OCI-M2 (cell line): ENCODE data around the gene GRAP2.
"Not testable (repeated sequence)": the region's sequence is repeated elsewhere in the genome, so short reads cannot be mapped to it uniquely, and the experiment has no call there.

Experiments used
- DNase-seq: peaks from one replicate; lab custom pipeline; 2025; ENCODE audit not compliant: unreplicated experiment; lab: John Stamatoyannopoulos, UW

The GRAP2 gene

GRCh38 chr22:39900306-39901227, at the start of gene GRAP2:
TSS of gene GRAP2 (plus strand) at chr22:39901084. CDS start at chr22:39947107, 46,023 bp downstream.
- no peak for DNase-seq

- no peak for DNase-seq
Measured at GRCh38 chr22:39851606-39852315, 49.1 kb upstream of the GRAP2 start.

DNA sequence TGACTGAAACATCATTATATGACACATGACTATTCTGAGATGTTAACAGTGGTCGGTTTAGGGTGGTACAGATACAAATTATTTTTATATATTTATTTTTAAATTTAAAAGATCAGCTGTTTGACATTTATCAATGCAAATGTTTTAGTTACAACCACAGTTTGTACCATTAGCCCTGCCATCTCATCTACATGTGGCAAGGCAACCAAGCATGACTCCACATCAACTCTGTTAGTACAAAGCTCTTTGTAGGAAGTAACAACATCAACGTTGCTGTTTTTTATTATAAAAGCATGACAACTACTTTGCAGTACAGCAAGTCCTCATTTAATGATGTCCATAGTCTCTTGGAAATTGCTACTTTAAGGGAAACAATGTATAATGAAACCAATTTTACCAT, 48.1 kb upstream of the GRAP2 start:
- DNase-seq = no peak

GRCh38 chr22:39856588-39856987, 44.3 kb upstream of the GRAP2 start:
- no peak for DNase-seq

DNA sequence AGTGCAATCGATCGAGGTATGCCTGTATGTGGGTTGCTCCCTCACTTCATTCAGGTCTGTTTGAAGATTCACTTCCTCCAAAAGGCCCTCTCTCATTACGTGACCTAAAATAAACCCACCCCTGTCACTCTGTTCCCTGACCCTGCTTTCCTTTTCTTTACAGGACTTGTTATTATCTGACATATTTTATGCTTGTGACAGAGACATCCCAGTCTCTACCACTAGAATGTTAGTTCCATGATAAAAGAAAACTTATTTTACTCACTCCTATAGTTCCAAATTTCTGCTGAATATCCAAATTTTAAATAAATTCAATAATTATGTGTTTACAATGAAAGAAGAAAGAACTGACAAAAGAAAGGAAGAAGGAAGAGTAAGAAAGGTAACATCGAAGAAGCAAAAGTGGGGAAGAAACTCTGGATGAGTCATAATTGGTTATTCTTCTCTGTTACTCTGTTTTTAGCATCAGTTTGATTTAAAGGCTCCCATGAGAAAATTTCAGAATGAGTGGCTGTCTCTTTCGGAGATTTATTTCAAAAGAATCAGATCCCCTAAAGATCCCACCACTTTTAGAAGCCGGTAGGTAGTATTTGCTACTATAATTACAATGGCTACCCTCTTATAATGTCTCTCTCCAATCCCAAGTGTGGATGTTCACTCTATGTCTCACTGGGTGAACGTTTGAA, 40.8 kb upstream of the GRAP2 start:
- no peak for DNase-seq

- DNase-seq = no peak
Measured at GRCh38 chr22:39868741-39869140, 32.1 kb upstream of the GRAP2 start.

DNA sequence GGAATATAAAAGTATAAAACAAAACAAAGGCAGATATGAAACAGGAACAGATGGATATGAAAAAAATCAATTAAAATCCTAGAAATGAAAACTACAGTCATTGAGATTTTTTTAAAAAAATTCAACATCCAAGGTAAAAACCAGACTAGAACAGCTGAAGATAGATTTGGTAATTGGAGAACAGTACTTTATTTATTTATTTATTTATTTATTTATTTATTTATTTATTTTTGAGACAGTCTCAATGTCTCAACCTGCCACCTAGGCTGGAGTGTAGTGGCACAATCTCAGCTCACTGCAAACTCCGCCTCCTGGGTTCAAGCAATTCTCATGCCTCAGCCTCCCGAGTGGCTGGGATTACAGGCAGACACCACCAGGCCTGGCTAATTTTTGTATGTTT, 31.1 kb upstream of the GRAP2 start:
- DNase-seq = not testable (repeated sequence)

DNA sequence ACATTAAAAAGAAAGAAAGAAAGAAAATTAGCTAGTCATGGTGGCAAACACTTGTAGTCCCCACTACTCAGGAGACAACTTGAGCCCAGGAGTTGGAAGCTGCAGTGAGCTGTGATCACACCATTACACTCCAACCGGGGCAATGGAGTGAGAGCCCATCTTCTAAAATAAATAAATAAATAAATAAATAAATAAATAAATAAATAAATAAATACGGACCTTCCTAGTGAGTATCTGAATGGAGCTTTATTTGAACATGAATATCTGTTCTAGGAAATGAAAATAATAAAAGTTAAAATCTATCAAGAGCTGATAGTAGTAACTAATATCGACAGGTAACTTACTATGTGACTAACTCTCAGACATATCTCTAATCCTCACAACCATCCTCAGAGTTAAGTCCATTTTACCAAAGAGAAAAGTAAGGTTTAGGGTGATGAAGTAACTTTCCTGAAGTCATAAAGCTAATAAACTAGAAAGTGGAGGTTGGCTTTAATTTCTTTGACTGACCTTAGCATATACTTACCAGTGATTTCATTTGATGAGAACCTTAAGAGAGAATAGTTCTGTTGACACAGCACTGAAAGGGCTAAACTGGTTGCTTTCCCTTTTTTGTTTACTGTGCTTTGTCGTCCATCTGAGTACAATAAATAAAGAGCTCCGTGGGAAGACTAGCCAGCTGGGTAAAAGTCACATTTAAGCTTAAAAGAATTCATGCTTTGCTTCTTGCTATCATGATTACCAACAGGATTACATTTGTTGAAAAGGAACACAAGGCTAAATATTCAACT, 29.7 kb upstream of the GRAP2 start:
- no peak for DNase-seq

DNA sequence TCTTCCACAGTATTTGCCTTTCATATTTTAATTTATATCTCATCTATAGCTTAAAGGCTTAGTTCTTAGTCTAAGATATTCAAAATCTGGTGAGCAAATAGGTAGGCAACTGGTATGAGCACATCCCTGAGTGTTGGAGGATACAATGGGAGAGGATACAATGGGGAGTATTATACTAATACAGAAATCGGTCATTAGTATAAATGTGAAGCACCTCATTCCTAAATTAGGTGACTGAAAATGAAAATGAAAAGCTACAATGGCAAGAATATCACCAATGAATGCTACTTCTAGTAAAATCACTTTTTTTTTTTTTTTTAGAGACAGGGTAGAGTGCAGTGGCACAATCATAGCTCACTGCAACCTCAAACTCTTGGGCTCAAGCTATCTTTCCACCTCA, 28.3 kb upstream of the GRAP2 start:
- DNase-seq = no peak

- no peak for DNase-seq
Measured at GRCh38 chr22:39873965-39874364, 26.9 kb upstream of the GRAP2 start.

DNA sequence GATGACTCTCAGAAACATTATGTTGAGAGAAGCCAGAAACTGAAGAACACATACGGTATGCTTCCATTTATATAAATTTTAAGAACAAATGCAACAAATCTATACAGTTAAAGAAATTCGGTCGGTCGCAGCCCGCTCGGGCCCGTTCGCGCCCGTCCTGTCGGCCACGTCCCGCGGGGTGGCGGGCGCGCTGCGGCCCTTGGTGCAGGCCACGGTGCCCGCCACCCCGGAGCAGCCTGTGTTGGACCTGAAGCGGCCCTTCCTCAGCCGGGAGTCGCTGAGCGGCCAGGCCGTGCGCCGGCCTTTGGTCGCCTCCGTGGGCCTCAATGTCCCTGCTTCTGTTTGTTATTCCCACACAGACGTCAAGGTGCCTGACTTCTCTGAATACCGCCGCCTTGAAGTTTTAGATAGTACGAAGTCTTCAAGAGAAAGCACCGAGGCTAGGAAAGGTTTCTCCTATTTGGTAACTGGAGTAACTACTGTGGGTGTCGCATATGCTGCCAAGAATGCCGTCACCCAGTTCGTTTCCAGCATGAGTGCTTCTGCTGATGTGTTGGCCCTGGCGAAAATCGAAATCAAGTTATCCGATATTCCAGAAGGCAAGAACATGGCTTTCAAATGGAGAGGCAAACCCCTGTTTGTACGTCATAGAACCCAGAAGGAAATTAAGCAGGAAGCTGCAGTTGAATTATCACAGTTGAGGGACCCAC, 25.6 kb upstream of the GRAP2 start:
- DNase-seq = not testable (repeated sequence)

- no peak for DNase-seq
Measured at GRCh38 chr22:39877079-39877845, 23.6 kb upstream of the GRAP2 start.

DNA sequence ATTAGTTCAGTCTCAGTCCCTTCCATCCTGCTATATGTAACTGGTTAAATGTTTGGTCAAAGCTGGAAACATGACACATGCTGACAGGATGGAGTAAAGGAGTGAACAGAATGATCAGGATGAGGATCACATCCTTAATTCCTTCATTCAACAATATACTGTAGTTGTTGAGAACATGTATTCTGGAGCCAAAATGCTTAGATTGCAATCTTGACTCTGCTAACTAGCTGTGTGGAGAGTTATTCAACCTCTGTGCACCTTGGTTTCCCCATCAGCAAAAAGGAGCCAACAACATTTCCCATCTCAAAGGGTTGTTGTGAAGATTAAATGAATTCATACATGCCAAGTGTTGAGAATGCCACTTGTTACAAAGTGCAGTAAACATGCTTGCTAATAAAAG, 20.2 kb upstream of the GRAP2 start:
- no peak for DNase-seq

DNA sequence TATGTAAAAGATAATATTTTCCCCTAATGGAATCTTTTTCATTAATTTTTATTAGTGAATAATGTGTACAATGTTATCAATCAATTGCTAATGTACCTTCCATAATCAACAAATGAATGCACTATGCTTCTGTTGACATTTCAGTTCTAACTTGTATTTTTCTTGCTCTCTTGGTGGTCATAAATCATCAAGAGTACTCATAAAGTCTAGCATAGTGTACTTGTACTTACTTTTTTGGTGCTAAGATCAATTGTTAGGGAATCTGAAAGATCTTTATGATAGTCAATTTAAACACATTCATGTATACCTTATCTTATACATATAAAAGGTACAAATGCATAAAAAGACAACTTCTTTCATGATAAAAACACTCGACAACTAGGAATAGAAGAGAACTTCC, 17.8 kb upstream of the GRAP2 start:
- no peak for DNase-seq

GRCh38 chr22:39889924-39890323, 11.0 kb upstream of the GRAP2 start:
- not testable (repeated sequence) for DNase-seq

DNA sequence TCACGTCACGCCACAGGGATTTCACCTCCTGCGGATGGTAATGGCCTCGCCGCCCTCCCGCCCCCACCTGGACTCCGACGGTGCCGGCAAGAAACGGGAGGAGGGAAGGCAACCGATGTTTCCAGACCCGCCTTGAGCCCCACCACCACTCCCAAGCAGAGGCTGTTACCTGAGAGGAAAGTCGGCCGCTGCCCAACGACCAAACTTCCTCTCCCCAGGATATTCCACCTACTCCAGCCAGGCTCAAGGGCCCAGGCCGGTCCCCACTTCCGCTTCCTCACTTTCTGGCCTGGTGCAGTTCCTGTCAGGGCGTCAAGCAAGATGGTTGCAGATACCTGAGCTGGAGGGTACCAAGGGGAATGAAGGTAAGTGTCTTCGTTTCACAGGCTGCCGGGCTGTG, 7.4 kb upstream of the GRAP2 start, which contains the start of gene ENTHD1:
TSS of gene ENTHD1 (minus strand) at position 235 of the 400 bp plus-strand sequence. CDS start 6,012 bp downstream, outside the sequence.
- DNase-seq = no peak

GRCh38 chr22:39894554-39895092, 6.3 kb upstream of the GRAP2 start:
- DNase-seq = no peak

- no peak for DNase-seq
Measured at GRCh38 chr22:39895682-39896081, 5.2 kb upstream of the GRAP2 start.
